Measurements from ENCODE around the gene SLC38A6. TPM values are rescaled to one million over a fixed set of nuclear protein-coding genes. Genes with fewer than 3 reads are reported as not detected.

SLC38A6 gene
- total RNA-seq, 3 donors from 2014 or later (not counting 1 experiment from before 2014, with no cell fraction given): 7.1 to 11.0 (median 8.8) TPM

DNA sequence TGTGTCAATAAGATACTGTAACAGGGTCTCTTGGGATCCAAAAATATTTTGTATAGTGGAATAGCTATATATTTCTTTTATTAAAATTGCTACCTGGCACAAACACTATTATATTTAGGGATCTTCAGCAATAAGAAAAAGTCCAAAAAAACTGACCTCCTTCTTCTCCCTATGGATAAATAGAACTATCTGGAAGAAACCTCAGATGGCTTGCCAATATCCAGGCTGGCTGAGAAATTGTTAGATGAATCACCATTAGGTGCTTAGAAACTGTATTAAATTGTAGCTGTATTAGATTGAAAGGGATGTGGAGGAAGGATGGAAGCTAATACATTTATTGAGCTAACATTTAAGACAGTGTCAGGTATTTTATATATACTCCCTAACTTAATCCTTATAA is 66.0 kb downstream of the SLC38A6 start:
- no peak for DNase-seq
- no peak overlapping the region for H3K4me3 ChIP-seq (ENCODE audit: low read length)
- H3K4me3 Mint-ChIP-seq: no peak overlapping the region
- H3K4me1 Mint-ChIP-seq: no peaks in the 10 kb centered on the region
- no peak for ATAC-seq
- H3K9me3 ChIP-seq (ENCODE audit: control insufficient read depth, insufficient read depth, low read length): no peaks in the 10 kb centered on the region
- no peak overlapping the region for H3K27ac ChIP-seq (ENCODE audit: low read length)
- no peak for TF ChIP-seq CTCF (IDR thresholded peaks at IDR 0.05)
- no peaks in the 10 kb centered on the region for H3K27me3 Mint-ChIP-seq (ENCODE audit: low read depth in 2 of 2)
- H3K9me3 Mint-ChIP-seq: no peaks in the 10 kb centered on the region
- H3K4me1 ChIP-seq (ENCODE audit: control insufficient read depth, insufficient read depth, low read length): no peaks in the 10 kb centered on the region
- H3K27ac Mint-ChIP-seq: no peak overlapping the region
- intact Hi-C loops (cut with micrococcal nuclease): no loop called here
- H3K36me3 ChIP-seq (ENCODE audit: control insufficient read depth, insufficient read depth, low read length): no peaks in the 10 kb centered on the region
- no peaks in the 10 kb centered on the region for H3K27me3 ChIP-seq (ENCODE audit: control insufficient read depth, insufficient read depth, low read length)
- H3K36me3 Mint-ChIP-seq: no peaks in the 10 kb centered on the region

- no peak for DNase-seq
- Histone ChIP-seq H3K27me3 (ENCODE audit: control insufficient read depth, insufficient read depth, low read length) (no peaks in the 10 kb centered on the region), H3K4me3 (ENCODE audit: low read length) (no peak overlapping the region), H3K27ac (ENCODE audit: low read length) (no peak overlapping the region), H3K9me3 (ENCODE audit: control insufficient read depth, insufficient read depth, low read length) (no peaks in the 10 kb centered on the region), H3K4me1 (ENCODE audit: control insufficient read depth, insufficient read depth, low read length) (no peaks in the 10 kb centered on the region), H3K36me3 (ENCODE audit: control insufficient read depth, insufficient read depth, low read length) (no peaks in the 10 kb centered on the region)
- intact Hi-C loops (cut with micrococcal nuclease): no loop called here
- H3K4me3 Mint-ChIP-seq: no peak overlapping the region
- no peaks in the 10 kb centered on the region for H3K4me1 Mint-ChIP-seq
- H3K27me3 Mint-ChIP-seq (ENCODE audit: low read depth in 2 of 2): no peaks in the 10 kb centered on the region
- no peak for ATAC-seq
- no peak for TF ChIP-seq CTCF (IDR thresholded peaks at IDR 0.05)
- H3K27ac Mint-ChIP-seq: no peak overlapping the region
- no peaks in the 10 kb centered on the region for H3K36me3 Mint-ChIP-seq
- H3K9me3 Mint-ChIP-seq: peaks cover 0 to 2% of the 10 kb centered on the region in 2 donors
These were observed 67.6 kb downstream of the SLC38A6 start for GRCh38 chr14:61048640-61049039.

GRCh38 chr14:61050417-61050816 is 69.4 kb downstream of the SLC38A6 start:
- H3K27me3 Mint-ChIP-seq (ENCODE audit: low read depth in 2 of 2): no peaks in the 10 kb centered on the region
- 80% methylated on average over 1 of the region's 2 CpGs for WGBS (ENCODE audit: insufficient coverage)
- ATAC-seq (no peak), DNase-seq (no peak)
- intact Hi-C loops (cut with micrococcal nuclease): no loop called here
- no peaks in the 10 kb centered on the region for H3K9me3 ChIP-seq (ENCODE audit: control insufficient read depth, insufficient read depth, low read length)
- H3K4me1 ChIP-seq (ENCODE audit: control insufficient read depth, insufficient read depth, low read length): no peaks in the 10 kb centered on the region
- H3K27ac Mint-ChIP-seq: no peak overlapping the region
- no peak overlapping the region for H3K27ac ChIP-seq (ENCODE audit: low read length)
- no peaks in the 10 kb centered on the region for H3K36me3 ChIP-seq (ENCODE audit: control insufficient read depth, insufficient read depth, low read length)
- peaks cover 0 to 2% of the 10 kb centered on the region in 2 donors for H3K9me3 Mint-ChIP-seq
- H3K36me3 Mint-ChIP-seq: no peaks in the 10 kb centered on the region
- H3K4me3 ChIP-seq (ENCODE audit: low read length): no peak overlapping the region
- no peaks in the 10 kb centered on the region for H3K4me1 Mint-ChIP-seq
- no peak overlapping the region for H3K4me3 Mint-ChIP-seq
- TF ChIP-seq CTCF (IDR thresholded peaks at IDR 0.05): no peak
- no peaks in the 10 kb centered on the region for H3K27me3 ChIP-seq (ENCODE audit: control insufficient read depth, insufficient read depth, low read length)

DNA sequence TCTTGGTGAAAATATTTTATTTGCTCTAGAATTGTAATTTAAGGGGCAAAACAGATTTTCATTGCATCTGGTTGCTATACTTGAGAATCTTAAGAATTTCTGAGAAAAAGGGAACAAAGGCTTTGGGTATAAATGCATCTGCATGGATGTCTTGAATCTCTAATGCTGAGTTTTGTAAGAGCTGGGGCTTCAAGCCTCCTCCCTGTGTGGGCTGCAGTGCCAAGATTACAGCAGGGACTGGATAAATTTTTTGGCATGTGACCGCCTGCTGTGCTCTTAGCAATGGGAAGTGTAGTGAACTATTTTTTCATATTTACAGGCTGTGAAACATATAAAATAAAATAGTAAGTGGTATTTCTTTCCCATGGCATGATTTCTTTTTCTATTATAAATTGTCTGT is 70.0 kb downstream of the SLC38A6 start:
- Histone ChIP-seq H3K4me3 (ENCODE audit: low read length) (no peak overlapping the region), H3K27me3 (ENCODE audit: control insufficient read depth, insufficient read depth, low read length) (no peaks in the 10 kb centered on the region), H3K27ac (ENCODE audit: low read length) (no peak overlapping the region), H3K36me3 (ENCODE audit: control insufficient read depth, insufficient read depth, low read length) (no peaks in the 10 kb centered on the region), H3K4me1 (ENCODE audit: control insufficient read depth, insufficient read depth, low read length) (no peaks in the 10 kb centered on the region), H3K9me3 (ENCODE audit: control insufficient read depth, insufficient read depth, low read length) (no peaks in the 10 kb centered on the region)
- no peaks in the 10 kb centered on the region for H3K36me3 Mint-ChIP-seq
- TF ChIP-seq CTCF (IDR thresholded peaks at IDR 0.05): no peak
- intact Hi-C loops (cut with micrococcal nuclease): no loop called here
- H3K27ac Mint-ChIP-seq: no peak overlapping the region
- WGBS (ENCODE audit: insufficient coverage): 100% methylated on average over 1 of the region's 1 CpG
- DNase-seq: no peak
- H3K9me3 Mint-ChIP-seq: peaks cover 0 to 2% of the 10 kb centered on the region in 2 donors
- H3K4me1 Mint-ChIP-seq: no peaks in the 10 kb centered on the region
- ATAC-seq: no peak
- H3K4me3 Mint-ChIP-seq: no peak overlapping the region
- no peaks in the 10 kb centered on the region for H3K27me3 Mint-ChIP-seq (ENCODE audit: low read depth in 2 of 2)
